Middle frontal gyrus (tissue), 1 donor: Measurements from ENCODE around the gene PPP4R4.

ENCODE experiments used
- DNase-seq: peaks from one replicate; pipeline ENCODE4 v3.0.0-alpha.2; 2015; ENCODE audit warnings: low spot score; ENCODE audit errors: extremely low spot score

Gene PPP4R4

GRCh38 chr14:94173885-94174603, at the start of gene PPP4R4:
Gene PPP4R4 (plus strand): TSS chr14:94174322. CDS start chr14:94174466, 144 bp downstream.
- DNase-seq, result peak; percentile 46

GRCh38 chr14:94124582-94125377, 49.3 kb upstream of the PPP4R4 start:
- no peak for DNase-seq

- no peak for DNase-seq
Observed at GRCh38 chr14:94125659-94126418, 48.3 kb upstream of the PPP4R4 start.

GRCh38 chr14:94126419-94126677, 47.8 kb upstream of the PPP4R4 start:
- DNase-seq, result no peak

- no peak for DNase-seq
Observed at GRCh38 chr14:94126800-94127199, 47.3 kb upstream of the PPP4R4 start.

GRCh38 chr14:94127330-94127729, 46.8 kb upstream of the PPP4R4 start:
- no peak for DNase-seq

GRCh38 chr14:94128216-94128839, 45.8 kb upstream of the PPP4R4 start:
- DNase-seq, result no peak

- DNase-seq, result peak; percentile 59
Observed at GRCh38 chr14:94129111-94129757, 44.9 kb upstream of the PPP4R4 start, which contains the start of gene IFI27L2. Gene IFI27L2 (minus strand): TSS chr14:94129604. CDS start chr14:94129564, 40 bp downstream.

- no peak for DNase-seq
Observed at GRCh38 chr14:94129758-94130414, 44.2 kb upstream of the PPP4R4 start.

GRCh38 chr14:94132285-94132887, 41.7 kb upstream of the PPP4R4 start:
- peak; percentile 54 for DNase-seq

GRCh38 chr14:94135476-94135875, 38.6 kb upstream of the PPP4R4 start:
- no peak for DNase-seq

- DNase-seq, result peak; percentile 82
Observed at GRCh38 chr14:94136575-94137331, 37.4 kb upstream of the PPP4R4 start.

- no peak for DNase-seq
Observed at GRCh38 chr14:94138251-94138650, 35.9 kb upstream of the PPP4R4 start.

GRCh38 chr14:94139006-94139405, 35.1 kb upstream of the PPP4R4 start:
- DNase-seq, result no peak

GRCh38 chr14:94139421-94139820, 34.7 kb upstream of the PPP4R4 start:
- no peak for DNase-seq

GRCh38 chr14:94142247-94142646, 31.9 kb upstream of the PPP4R4 start:
- no peak for DNase-seq

GRCh38 chr14:94142836-94143235, 31.3 kb upstream of the PPP4R4 start:
- no peak for DNase-seq

GRCh38 chr14:94143239-94143638, 30.9 kb upstream of the PPP4R4 start:
- no peak for DNase-seq

- DNase-seq, result no peak
Observed at GRCh38 chr14:94143711-94144110, 30.4 kb upstream of the PPP4R4 start.
